Hematopoietic multipotent progenitor cell treated with erythropoietin and hydrocortisone succinate and interleukin-3 and kit ligand, for 8 days (in vitro differentiated cells): Measurements from ENCODE around the gene ZNF569.
A peak's percentile ranks its signal among the peaks of the same experiment; 100 is the strongest.
"Not testable (repeated sequence)": the region's sequence is repeated elsewhere in the genome, so short reads cannot be mapped to it uniquely, and the experiment has no call there.

Source experiments
- DNase-seq: peaks from one replicate; pipeline ENCODE4 v3.0.0-alpha.2; 2015

ZNF569 gene

GRCh38 chr19:37391399-37391798, 75.8 kb downstream of the ZNF569 start:
- DNase-seq: not testable (repeated sequence)

- DNase-seq: no peak
Measured at GRCh38 chr19:37389234-37389633, 78.0 kb downstream of the ZNF569 start.

DNA sequence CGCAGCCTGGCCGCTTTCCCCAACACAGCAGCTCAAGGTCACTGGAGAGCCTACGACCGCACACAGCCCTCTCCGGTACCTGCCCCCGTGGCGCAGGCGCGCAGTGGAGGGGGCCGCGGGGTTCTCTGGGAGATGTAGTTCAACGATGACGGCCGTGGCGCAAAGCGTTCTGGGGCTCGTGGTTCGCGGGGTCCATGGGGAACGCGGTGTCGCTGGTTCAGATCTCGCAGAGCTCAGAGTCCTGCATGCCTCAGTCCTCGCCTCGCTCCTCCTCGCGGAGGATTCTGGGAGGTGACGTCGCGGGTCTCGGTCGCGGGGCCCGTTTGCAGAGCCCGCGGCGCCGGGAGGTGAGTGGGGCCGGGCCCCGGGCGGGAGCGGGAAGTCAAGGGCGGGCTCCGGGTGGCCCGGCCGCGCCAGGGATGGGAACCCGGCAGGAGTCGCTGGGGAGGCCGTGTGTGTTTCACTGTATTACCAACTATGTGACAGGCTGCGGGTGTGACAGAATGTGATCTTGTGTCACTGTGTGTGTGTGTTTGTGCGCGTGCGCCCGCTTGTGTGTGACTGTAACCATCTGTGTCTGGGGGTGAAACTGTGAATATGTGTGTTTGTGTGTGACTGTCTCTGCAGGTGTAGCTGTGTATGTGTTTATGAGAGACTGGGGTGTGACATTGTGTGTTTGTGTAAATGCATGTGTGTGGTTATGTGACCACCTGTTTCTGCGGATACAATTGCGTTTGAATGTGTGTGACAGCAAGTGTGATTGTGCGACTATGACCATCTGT, 96.2 kb downstream of the ZNF569 start, which contains the start of gene ZNF527:
TSS of gene ZNF527 (plus strand) at position 220 of the 782 bp plus-strand sequence. CDS start 3,100 bp downstream, outside the sequence.
- DNase-seq: peak; percentile 96

GRCh38 chr19:37370386-37370879, 96.8 kb downstream of the ZNF569 start:
- not testable (repeated sequence) for DNase-seq

DNA sequence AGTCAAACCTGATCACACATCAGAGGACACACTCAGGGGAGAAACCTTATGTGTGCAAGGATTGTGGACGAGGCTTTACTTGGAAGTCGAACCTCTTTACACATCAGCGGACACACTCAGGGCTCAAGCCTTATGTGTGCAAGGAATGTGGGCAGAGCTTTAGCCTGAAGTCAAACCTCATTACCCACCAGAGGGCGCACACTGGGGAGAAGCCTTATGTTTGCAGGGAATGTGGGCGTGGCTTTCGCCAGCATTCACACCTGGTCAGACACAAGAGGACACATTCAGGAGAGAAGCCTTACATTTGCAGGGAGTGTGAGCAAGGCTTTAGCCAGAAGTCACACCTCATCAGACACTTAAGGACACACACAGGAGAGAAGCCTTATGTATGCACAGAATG, 104.5 kb downstream of the ZNF569 start:
- DNase-seq: peak; percentile 13

DNA sequence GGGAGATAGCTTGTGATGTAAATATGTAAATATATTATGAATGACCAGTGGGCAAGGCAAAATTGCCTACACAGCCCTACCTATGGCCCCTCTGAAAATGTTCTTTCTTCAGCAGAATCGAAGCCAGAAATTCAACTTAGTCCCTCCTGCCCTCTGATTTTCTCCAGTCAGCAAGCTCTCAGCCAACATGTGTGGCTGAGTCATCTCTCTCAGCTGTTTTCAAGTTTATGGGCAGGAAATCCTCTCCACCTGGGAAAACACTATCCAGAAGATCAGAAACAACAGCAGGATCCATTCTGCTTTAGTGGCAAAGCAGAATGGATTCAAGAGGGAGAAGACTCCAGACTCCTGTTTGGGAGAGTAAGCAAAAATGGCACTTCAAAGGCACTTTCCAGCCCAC, 105.2 kb downstream of the ZNF569 start:
- DNase-seq: no peak
